Measurements from ENCODE around the gene TCF4.

The TCF4 gene

DNA sequence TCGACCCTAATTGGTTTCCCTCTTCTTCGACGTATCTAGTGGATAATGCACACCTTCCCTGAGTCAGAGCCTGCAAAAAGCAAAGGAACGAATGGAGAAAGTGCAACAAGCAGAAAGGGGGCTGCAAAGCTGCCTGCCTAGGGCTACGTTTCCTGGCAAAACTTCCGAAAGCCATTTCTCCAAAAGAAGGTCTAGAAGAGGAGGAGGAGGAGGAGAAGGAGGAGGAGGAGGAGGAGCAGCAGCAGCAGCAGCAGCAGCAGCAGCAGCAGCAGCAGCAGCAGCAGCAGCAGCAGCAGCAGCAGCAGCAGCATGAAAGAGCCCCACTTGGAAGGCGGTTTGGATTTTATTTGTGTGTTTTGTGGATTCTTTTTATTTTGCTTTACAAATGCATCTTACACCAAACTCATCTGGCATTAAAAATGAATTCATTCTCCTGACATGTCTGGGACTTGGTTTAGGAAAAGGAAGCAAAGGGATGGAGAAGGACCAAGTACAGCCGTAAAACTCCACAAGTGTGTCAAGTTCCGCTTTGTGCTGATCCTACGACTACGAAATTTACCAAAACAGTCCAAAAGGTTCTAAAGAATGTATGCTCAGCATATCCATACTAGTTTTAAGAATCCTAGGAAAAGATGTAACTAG, 2.0 kb downstream of the TCF4 start:
- Histone ChIP-seq H3K4me2 (ENCODE audit: low read depth, low read length) (no peak overlapping the region), H2AFZ (ENCODE audit: low read length) (no peak overlapping the region), H3K27me3 (replicated peaks; ENCODE audit: insufficient read depth, low read length) (no peaks in the 10 kb centered on the region), H3K4me3 (ENCODE audit: low read length) (no peak overlapping the region; the same call in 1 of the 2 replicates), H3F3A (ENCODE audit: insufficient read depth, low read length) (peaks cover 11% of the 10 kb centered on the region), H3K9me3 (replicated peaks; ENCODE audit: insufficient read depth, low read length) (no peaks in the 10 kb centered on the region), H4K20me1 (ENCODE audit: insufficient read depth, low read length) (no peaks in the 10 kb centered on the region), H3K9ac (ENCODE audit: low read length) (no peak overlapping the region), H3K27ac (ENCODE audit: low read length) (no peak overlapping the region), H3K36me3 (replicated peaks; ENCODE audit: insufficient read depth, low read length) (no peaks in the 10 kb centered on the region), H3K9me2 (replicated peaks; ENCODE audit: insufficient read depth, low read length) (no peaks in the 10 kb centered on the region), H3K4me1 (ENCODE audit: low read length) (no peaks in the 10 kb centered on the region; the same call in 1 of the 2 replicates), H3K79me2 (ENCODE audit: low read length) (no peaks in the 10 kb centered on the region)
- TF ChIP-seq EZH2phosphoT487 (IDR thresholded peaks at IDR 0.05; ENCODE audit: low read length) (no peak), CTCF (IDR thresholded peaks at IDR 0.05; ENCODE audit: low read length) (no peak), EZH2 (optimal IDR thresholded peaks at IDR 0.05; ENCODE audit: low read depth, low read length) (no peak)
- no peak for DNase-seq

DNA sequence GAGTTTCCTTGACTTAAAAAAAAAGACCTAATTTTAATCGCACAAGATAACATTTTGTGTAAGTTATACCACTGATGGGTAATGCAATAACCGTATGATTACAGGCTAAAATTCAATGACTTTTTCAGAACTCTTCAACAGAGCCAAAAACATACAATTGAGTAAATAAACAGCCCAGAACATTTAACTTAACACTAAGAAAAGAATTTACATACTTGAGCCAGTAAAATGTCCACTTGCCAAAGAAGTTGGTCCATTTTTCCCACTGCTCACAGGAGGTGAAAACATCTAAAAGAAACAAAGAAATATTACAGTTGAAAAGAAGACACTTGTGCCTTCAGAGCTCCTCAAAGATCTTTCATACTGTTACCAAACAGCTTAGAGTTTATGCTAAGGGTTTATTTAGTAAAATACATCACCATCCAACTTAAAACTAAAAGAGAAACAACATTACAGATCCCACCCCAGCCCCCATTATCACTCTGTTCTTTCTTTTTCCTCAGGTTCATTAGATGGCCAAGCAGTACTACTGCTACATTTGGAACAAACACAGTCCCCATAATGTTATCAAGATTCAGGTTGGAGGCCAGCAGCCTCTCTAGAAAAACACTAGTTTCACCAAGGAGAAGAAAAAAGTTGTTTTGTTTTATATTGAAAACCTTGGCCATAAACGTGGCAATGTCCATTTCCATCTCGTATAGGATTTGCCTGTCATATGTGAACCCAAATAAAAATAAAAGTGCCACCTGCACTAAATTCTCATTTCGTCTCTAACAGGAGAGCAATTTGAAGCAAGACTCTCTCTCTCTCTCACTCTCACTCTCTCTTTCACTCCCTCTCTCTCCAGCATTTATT, 2.7 kb downstream of the TCF4 start:
- no peak overlapping the region for H3K4me3 ChIP-seq (ENCODE audit: low read length)
- H3K4me1 ChIP-seq (ENCODE audit: low read length): no peaks in the 10 kb centered on the region; the same call in 1 of the 2 replicates
- H3K9ac ChIP-seq (ENCODE audit: low read length): no peak overlapping the region

GRCh38 chr18:55584201-55584600, 3.8 kb downstream of the TCF4 start:
- TF ChIP-seq EZH2 (optimal IDR thresholded peaks at IDR 0.05; ENCODE audit: low read depth, low read length) (no peak), EZH2phosphoT487 (IDR thresholded peaks at IDR 0.05; ENCODE audit: low read length) (no peak)
- no peak overlapping the region for H3K4me3 ChIP-seq (ENCODE audit: low read length)
- no peaks in the 10 kb centered on the region for H3K9me3 ChIP-seq (replicated peaks; ENCODE audit: insufficient read depth, low read length)
- no peak overlapping the region for H3K4me2 ChIP-seq (ENCODE audit: low read depth, low read length)
- no peaks in the 10 kb centered on the region for H3K27me3 ChIP-seq (replicated peaks; ENCODE audit: insufficient read depth, low read length)
- H3F3A ChIP-seq (ENCODE audit: insufficient read depth, low read length): peaks cover 11% of the 10 kb centered on the region
- no peak overlapping the region for H2AFZ ChIP-seq (ENCODE audit: low read length)
- H3K79me2 ChIP-seq (ENCODE audit: low read length): no peaks in the 10 kb centered on the region
- no peaks in the 10 kb centered on the region; the same call in 1 of the 2 replicates for H3K4me1 ChIP-seq (ENCODE audit: low read length)
- no peaks in the 10 kb centered on the region for H4K20me1 ChIP-seq (ENCODE audit: insufficient read depth, low read length)
- H3K36me3 ChIP-seq (replicated peaks; ENCODE audit: insufficient read depth, low read length): no peaks in the 10 kb centered on the region
- no peaks in the 10 kb centered on the region for H3K9me2 ChIP-seq (replicated peaks; ENCODE audit: insufficient read depth, low read length)
- no peak overlapping the region for H3K9ac ChIP-seq (ENCODE audit: low read length)
- no peak overlapping the region for H3K27ac ChIP-seq (ENCODE audit: low read length)
- no peak for DNase-seq

More for the DNA sequence above, 2.7 kb downstream of the TCF4 start:
- Histone ChIP-seq H3K79me2 (ENCODE audit: low read length) (no peaks in the 10 kb centered on the region), H3K9me3 (replicated peaks; ENCODE audit: insufficient read depth, low read length) (no peaks in the 10 kb centered on the region), H3F3A (ENCODE audit: insufficient read depth, low read length) (peaks cover 11% of the 10 kb centered on the region), H4K20me1 (ENCODE audit: insufficient read depth, low read length) (no peaks in the 10 kb centered on the region), H3K4me2 (ENCODE audit: low read depth, low read length) (no peak overlapping the region), H3K9me2 (replicated peaks; ENCODE audit: insufficient read depth, low read length) (no peaks in the 10 kb centered on the region), H3K27me3 (replicated peaks; ENCODE audit: insufficient read depth, low read length) (no peaks in the 10 kb centered on the region), H2AFZ (ENCODE audit: low read length) (no peak overlapping the region), H3K36me3 (replicated peaks; ENCODE audit: insufficient read depth, low read length) (no peaks in the 10 kb centered on the region), H3K27ac (ENCODE audit: low read length) (no peak overlapping the region)
- DNase-seq: no peak
- TF ChIP-seq EZH2 (optimal IDR thresholded peaks at IDR 0.05; ENCODE audit: low read depth, low read length) (no peak), CTCF (IDR thresholded peaks at IDR 0.05; ENCODE audit: low read length) (no peak), EZH2phosphoT487 (IDR thresholded peaks at IDR 0.05; ENCODE audit: low read length) (no peak)
